MCF 10A (cell line): Measurements from ENCODE around the gene SSR3. TPM values are rescaled to one million over a fixed set of nuclear protein-coding genes. Genes with fewer than 3 reads are reported as not detected.

ENCODE experiments used
- BruUV-seq: library from RNA; stranded (reverse); fragments of 400-500 nt; replicated peaks from 2 replicates; lab custom pipeline; 2021; lab: Mats Ljungman, UMichigan
- CTCF ChIA-PET: fragments of 300-600 bp; sonication (Branson Sonifier 250); formaldehyde crosslinking; extraction: SDS; loops from one replicate; lab custom pipeline; 2021; ENCODE audit warnings: antibody characterized with exemption, inconsistent platforms; lab: Yijun Ruan, JAX
- POLR2A ChIA-PET: fragments of 300-600, 350-650 bp; sonication (Branson Sonifier 250); formaldehyde crosslinking; extraction: SDS; loops from one replicate; lab custom pipeline; 2020; ENCODE audit warnings: antibody characterized with exemption, inconsistent platforms; lab: Yijun Ruan, JAX
- DNase-seq: peaks from one replicate; pipeline ENCODE4 v3.0.0-alpha.2; 2018; ENCODE audit not compliant: unreplicated experiment
- H3K27ac Mint-ChIP-seq: one replicate; pipeline ENCODE4 v1.8.0; 2022; ENCODE audit warnings: mild to moderate bottlenecking, low read depth, mixed read lengths; ENCODE audit not compliant: unreplicated experiment
- H3K27me3 Mint-ChIP-seq: one replicate; pipeline ENCODE4 v1.8.0; 2022; ENCODE audit warnings: mixed read lengths; ENCODE audit not compliant: insufficient read depth, unreplicated experiment
- H3K36me3 Mint-ChIP-seq: one replicate; pipeline ENCODE4 v1.8.0; 2022; ENCODE audit warnings: mild to moderate bottlenecking, moderate library complexity, mixed read lengths; ENCODE audit not compliant: insufficient read depth, unreplicated experiment
- H3K4me1 Mint-ChIP-seq: one replicate; pipeline ENCODE4 v1.8.0; 2022; ENCODE audit warnings: mixed read lengths; ENCODE audit not compliant: insufficient read depth, unreplicated experiment
- H3K4me3 Mint-ChIP-seq: one replicate; pipeline ENCODE4 v1.8.0; 2022; ENCODE audit warnings: mild to moderate bottlenecking, moderate library complexity, mixed read lengths; ENCODE audit not compliant: unreplicated experiment
- H3K9me3 Mint-ChIP-seq: one replicate; pipeline ENCODE4 v1.8.0; 2022; ENCODE audit warnings: mixed read lengths; ENCODE audit not compliant: unreplicated experiment
- CTCF ChIP-seq: fragments of 200-600 bp; IDR thresholded peaks from one replicate; pipeline ENCODE4 v1.8.0; 2022; ENCODE audit warnings: antibody characterized with exemption, mild to moderate bottlenecking; ENCODE audit not compliant: unreplicated experiment
- intact Hi-C: fragments of 100-400 bp; cut with micrococcal nuclease; formaldehyde crosslinking; loops from 2 replicates; pipeline ENCODE4 v1.14.1; 2022
- total RNA-seq: library from RNA; stranded (reverse); gene quantifications from 2 replicates; pipeline ENCODE4 v1.2.3, GENCODE V29; 2022

The SSR3 gene
- total RNA-seq, 1 experiment from 2014 or later = 447 TPM

- DNase-seq = no peak
- H3K4me1 Mint-ChIP-seq = no peaks in the 10 kb centered on the region
- H3K9me3 Mint-ChIP-seq = no peaks in the 10 kb centered on the region
- H3K4me3 Mint-ChIP-seq = no peak overlapping the region
- no peak overlapping the region for H3K27ac Mint-ChIP-seq
- ChIA-PET CTCF (interaction anchor here (0.6 kb wide), 1 partner anchor 487 kb away, joined by 3 read pairs; no protein-coding TSS in a partner anchor), POLR2A (no interaction called here)
- intact Hi-C loops = no loop called here
- no peak for TF ChIP-seq CTCF
- no TSS peak for BruUV-seq
- H3K27me3 Mint-ChIP-seq = no peaks in the 10 kb centered on the region
- no peaks in the 10 kb centered on the region for H3K36me3 Mint-ChIP-seq
Measured at GRCh38 chr3:156581954-156582353, 27.0 kb upstream of the SSR3 start.

GRCh38 chr3:156581033-156581432 lies 26.1 kb upstream of the SSR3 start:
- H3K27me3 Mint-ChIP-seq = no peaks in the 10 kb centered on the region
- no peak for DNase-seq
- no peaks in the 10 kb centered on the region for H3K36me3 Mint-ChIP-seq
- ChIA-PET CTCF (no interaction called here), POLR2A (interaction anchor here (0.6 to 0.7 kb wide), 2 partner anchors 68 to 93 kb away, joined by 3 read pairs; no protein-coding TSS in a partner anchor)
- H3K4me1 Mint-ChIP-seq = no peaks in the 10 kb centered on the region
- no peaks in the 10 kb centered on the region for H3K9me3 Mint-ChIP-seq
- BruUV-seq = no TSS peak
- H3K4me3 Mint-ChIP-seq = no peak overlapping the region
- TF ChIP-seq CTCF = no peak
- H3K27ac Mint-ChIP-seq = no peak overlapping the region
- intact Hi-C loops = no loop called here

- Mint-ChIP-seq H3K36me3 (no peaks in the 10 kb centered on the region), H3K27me3 (peaks cover 2% of the 10 kb centered on the region), H3K4me1 (no peaks in the 10 kb centered on the region), H3K27ac (no peak overlapping the region), H3K9me3 (no peaks in the 10 kb centered on the region), H3K4me3 (no peak overlapping the region)
- CTCF ChIA-PET = interaction anchor here (0.7 to 1.0 kb wide), 2 partner anchors 15 to 124 kb away, joined by 3 read pairs; no protein-coding TSS in a partner anchor
- DNase-seq = no peak
- BruUV-seq = no TSS peak
- POLR2A ChIA-PET = interaction anchor here (0.6 to 2.1 kb wide), 4 partner anchors 22 to 765 kb away, joined by 3 to 7 read pairs (median 4); partner anchors contain the start of gene SSR3
- TF ChIP-seq CTCF = no peak
- intact Hi-C loops = no loop called here
Measured at GRCh38 chr3:156579427-156579851, 24.5 kb upstream of the SSR3 start.

GRCh38 chr3:156577736-156578135 lies 22.8 kb upstream of the SSR3 start:
- BruUV-seq = no TSS peak
- Mint-ChIP-seq H3K36me3 (no peaks in the 10 kb centered on the region), H3K9me3 (no peaks in the 10 kb centered on the region), H3K27me3 (peaks cover 11% of the 10 kb centered on the region), H3K4me3 (no peak overlapping the region), H3K27ac (no peak overlapping the region), H3K4me1 (no peaks in the 10 kb centered on the region)
- ChIA-PET POLR2A (interaction anchor here (2.1 kb wide), 1 partner anchor 23 kb away, joined by 7 read pairs; the partner anchor contains the start of gene SSR3), CTCF (no interaction called here)
- no peak for DNase-seq
- no peak for TF ChIP-seq CTCF
- intact Hi-C loops = no loop called here
